HG02798 (cell line): ENCODE measurements around the gene WFS1.

Source experiments
- ATAC-seq: cut with Tn5 transposase; IDR thresholded peaks from one replicate; pipeline ENCODE4 v1.9.1; 2021; ENCODE audit warnings: mild to moderate bottlenecking; ENCODE audit not compliant: unreplicated experiment, poor library complexity

WFS1 gene

GRCh38 chr4:6232836-6233785, 36.5 kb upstream of the WFS1 start:
- ATAC-seq = no peak

GRCh38 chr4:6233929-6234328, 35.7 kb upstream of the WFS1 start:
- no peak for ATAC-seq

GRCh38 chr4:6235012-6235411, 34.6 kb upstream of the WFS1 start:
- ATAC-seq = no peak

- ATAC-seq = no peak
Measured at GRCh38 chr4:6235901-6236640, 33.6 kb upstream of the WFS1 start.

GRCh38 chr4:6236816-6237390, 32.7 kb upstream of the WFS1 start:
- ATAC-seq = no peak

GRCh38 chr4:6239486-6239885, 30.2 kb upstream of the WFS1 start:
- ATAC-seq = no peak

- ATAC-seq = no peak
Measured at GRCh38 chr4:6239968-6240367, 29.7 kb upstream of the WFS1 start.

GRCh38 chr4:6241062-6241845, 28.4 kb upstream of the WFS1 start:
- no peak for ATAC-seq

- no peak for ATAC-seq
Measured at GRCh38 chr4:6242271-6243029, 27.2 kb upstream of the WFS1 start.

GRCh38 chr4:6245246-6246169, 24.1 kb upstream of the WFS1 start:
- ATAC-seq = no peak

GRCh38 chr4:6246170-6246634, 23.4 kb upstream of the WFS1 start:
- ATAC-seq = no peak

GRCh38 chr4:6248394-6248793, 21.3 kb upstream of the WFS1 start:
- no peak for ATAC-seq

- ATAC-seq = no peak
Measured at GRCh38 chr4:6250235-6250983, 19.2 kb upstream of the WFS1 start.

GRCh38 chr4:6250984-6251295, 18.7 kb upstream of the WFS1 start:
- ATAC-seq = no peak

GRCh38 chr4:6251365-6251764, 18.3 kb upstream of the WFS1 start:
- ATAC-seq = no peak

GRCh38 chr4:6252051-6252450, 17.6 kb upstream of the WFS1 start:
- ATAC-seq = no peak

- no peak for ATAC-seq
Measured at GRCh38 chr4:6253111-6253510, 16.5 kb upstream of the WFS1 start.

GRCh38 chr4:6253961-6254360, 15.7 kb upstream of the WFS1 start:
- no peak for ATAC-seq
